HG03095 (cell line): ENCODE data around the gene CRYBA1.
"Not testable (repeated sequence)": the region's sequence is repeated elsewhere in the genome, so short reads cannot be mapped to it uniquely, and the experiment has no call there.

Source experiments
- ATAC-seq: cut with Tn5 transposase; IDR thresholded peaks from one replicate; pipeline ENCODE4 v1.9.1; 2021; ENCODE audit warnings: moderate library complexity; ENCODE audit not compliant: unreplicated experiment

Gene CRYBA1

GRCh38 chr17:29237476-29238132 lies 9.1 kb upstream of the CRYBA1 start:
- no peak for ATAC-seq

GRCh38 chr17:29238133-29238850 lies 8.4 kb upstream of the CRYBA1 start:
- ATAC-seq = no peak

- no peak for ATAC-seq
These were observed 6.2 kb upstream of the CRYBA1 start for GRCh38 chr17:29240477-29240876.

DNA sequence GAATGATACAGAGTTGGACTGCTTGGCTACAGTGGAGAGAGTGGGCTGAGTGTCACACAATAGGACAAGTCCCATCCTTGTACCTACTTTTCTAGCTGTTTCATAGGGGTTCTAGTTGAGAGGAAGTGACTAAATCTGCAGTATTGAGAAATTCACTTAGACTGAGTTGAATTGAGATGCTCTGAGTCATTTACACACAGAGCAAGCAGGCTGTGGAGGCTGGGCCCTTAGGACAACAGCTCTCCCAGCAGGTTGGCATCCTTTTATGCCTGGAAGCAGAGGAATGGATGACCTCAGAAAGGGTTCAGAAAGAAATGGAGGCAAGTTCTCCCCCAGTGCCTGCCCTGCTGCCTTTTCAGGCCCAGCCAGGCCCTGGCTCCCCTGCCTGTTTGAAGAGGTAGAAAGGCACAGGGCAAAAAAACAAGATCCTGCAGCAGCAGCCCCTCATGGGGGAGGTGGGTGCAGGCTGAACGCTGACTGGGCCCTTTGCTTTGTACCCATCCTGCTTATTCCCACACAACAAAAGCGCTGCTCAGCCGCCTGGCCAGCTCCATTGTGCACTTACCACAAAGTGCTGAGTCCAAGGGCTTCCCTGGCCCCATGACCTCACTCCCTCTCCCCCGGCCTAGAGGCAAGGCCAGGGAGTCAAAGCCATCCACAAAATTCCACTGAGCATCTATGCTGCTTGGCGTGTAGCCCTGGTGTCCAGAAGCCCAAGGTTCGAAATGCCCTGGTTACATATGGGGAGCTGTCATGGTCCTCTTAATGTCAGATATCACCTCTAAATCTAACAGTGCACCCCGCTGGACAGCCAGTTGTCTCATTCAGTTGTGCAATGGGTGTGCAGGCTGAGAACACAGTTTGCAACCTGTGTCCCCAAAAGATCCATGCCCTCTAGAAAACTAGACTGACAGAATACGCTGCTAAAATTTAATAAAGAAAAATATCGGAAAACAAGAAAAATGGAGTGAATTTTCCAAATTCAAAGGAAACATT lies 5.4 kb upstream of the CRYBA1 start:
- no peak for ATAC-seq

- no peak for ATAC-seq
These were observed 4.6 kb upstream of the CRYBA1 start for GRCh38 chr17:29242051-29242450.

- ATAC-seq = no peak
These were observed 3.9 kb upstream of the CRYBA1 start for GRCh38 chr17:29242790-29243189.

- no peak for ATAC-seq
These were observed 2.9 kb upstream of the CRYBA1 start for GRCh38 chr17:29243792-29244191.

DNA sequence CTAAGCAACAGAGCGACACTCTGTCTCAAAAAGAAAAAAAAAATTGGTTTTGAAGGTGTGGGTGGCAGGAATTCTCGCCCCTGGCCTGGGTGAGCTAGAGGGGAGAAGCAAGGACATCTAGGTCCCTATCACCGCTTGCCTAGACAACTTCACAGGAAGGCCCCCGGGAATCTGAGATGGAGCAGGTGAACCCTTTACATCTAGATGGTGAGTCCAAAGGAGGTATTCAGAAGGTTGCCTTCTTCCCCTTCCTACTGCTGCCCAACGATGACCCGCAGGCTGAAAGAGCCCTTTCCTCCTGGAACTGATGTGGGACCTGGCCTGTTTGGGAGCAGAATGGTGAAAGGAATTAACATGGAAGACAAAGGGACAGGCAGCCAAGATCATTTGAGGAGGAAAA lies 1.3 kb upstream of the CRYBA1 start:
- no peak for ATAC-seq

GRCh38 chr17:29247219-29247618 lies 560 bp downstream of the CRYBA1 start:
- no peak for ATAC-seq

DNA sequence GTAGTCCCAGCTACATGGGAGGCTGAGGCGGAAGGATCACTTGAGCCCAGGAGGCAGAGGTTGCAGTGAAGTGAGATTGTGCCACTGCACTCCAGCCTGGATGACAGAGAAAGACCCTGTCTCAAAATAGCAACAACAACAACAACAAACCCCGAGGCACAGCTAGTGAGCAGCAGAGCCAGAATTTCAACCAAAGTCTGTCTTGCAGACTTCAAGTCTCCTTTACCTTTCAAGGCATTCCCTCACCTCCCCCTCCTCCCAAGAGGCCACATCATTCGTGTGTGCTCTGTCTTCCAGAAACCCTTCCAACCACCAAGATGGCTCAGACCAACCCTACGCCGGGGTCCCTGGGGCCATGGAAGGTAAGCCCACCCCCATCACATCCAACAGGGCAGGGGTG lies 2.2 kb downstream of the CRYBA1 start:
- no peak for ATAC-seq

DNA sequence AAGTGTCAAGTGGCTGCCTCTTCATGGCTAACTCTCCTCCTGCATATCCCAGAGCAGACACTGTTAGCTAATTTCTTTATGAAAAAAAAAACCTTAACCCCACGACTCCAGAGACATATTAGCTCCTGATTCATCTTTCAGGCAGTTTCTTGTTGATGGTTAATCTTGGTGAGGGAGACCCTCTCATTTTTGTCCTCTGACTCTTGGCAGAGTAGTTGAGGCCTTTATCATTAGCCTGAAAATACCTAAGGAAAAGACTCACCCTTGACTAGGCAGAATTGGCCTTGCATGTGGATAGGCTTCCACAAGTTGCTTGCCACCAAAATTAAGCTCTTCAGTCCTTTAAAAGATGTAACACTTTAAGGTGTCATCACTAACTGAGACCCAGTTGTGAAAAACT lies 4.0 kb downstream of the CRYBA1 start:
- no peak for ATAC-seq

- no peak for ATAC-seq
These were observed 4.5 kb downstream of the CRYBA1 start for GRCh38 chr17:29251184-29251583.

DNA sequence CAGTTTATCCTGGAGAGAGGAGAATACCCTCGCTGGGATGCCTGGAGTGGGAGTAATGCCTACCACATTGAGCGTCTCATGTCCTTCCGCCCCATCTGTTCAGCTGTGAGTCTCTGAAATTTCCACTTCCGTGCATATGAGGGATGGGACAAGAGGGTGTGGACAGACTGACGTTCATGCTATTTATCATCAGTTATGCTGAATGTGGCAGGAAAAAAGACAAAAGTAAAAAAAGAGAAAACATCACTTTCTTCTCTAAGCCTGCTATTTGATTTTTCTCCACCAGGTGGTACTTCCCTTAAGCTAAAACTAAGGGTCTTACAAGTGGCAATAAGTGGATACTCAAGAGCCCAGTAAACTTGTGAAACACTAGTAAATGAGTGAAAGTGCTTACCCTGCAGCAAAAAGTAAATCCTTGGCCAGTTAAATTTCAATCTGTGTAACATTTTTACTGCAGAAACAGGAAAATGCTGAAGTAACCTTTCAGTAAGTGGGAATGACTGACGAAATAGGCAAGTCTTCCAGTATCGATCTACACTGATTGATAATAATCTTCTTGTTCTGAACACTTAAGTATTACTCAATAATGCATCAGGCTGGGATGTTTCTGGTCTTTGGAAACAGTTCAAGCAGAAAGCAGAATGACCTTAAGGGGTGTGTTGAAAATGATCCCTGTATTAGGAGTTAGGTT lies 5.6 kb downstream of the CRYBA1 start:
- ATAC-seq = no peak

- ATAC-seq = no peak
These were observed 6.4 kb downstream of the CRYBA1 start for GRCh38 chr17:29253037-29253436.

DNA sequence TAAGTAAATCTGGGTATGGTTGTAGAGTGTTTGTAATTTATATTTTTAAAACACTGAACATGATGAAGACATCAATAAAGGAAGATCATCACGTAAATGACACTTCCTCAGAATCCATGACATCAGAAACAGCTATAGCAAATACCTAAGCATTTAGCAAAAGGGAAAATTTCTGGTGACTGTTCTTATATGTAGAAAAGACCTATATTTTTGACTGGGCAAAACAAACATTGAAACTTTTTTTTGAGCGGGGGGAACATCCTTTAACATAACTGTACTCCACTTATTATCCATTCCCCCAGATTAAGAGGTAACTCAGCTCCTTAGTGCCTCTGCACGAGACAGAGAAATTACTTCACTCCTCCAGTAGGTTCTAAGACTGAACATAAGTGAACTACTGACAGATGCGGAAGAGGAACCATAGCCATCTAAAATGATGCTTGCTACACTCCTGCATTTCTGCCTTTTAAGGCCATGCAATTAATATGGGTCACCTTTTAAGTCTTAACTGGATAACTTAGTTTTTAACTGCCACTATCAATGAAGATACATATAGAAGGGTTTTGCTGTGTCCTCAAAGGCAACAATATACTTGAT lies 9.4 kb downstream of the CRYBA1 start:
- no peak for ATAC-seq

- no peak for ATAC-seq
These were observed 10.2 kb downstream of the CRYBA1 start for GRCh38 chr17:29256735-29257466.

- no peak for ATAC-seq
These were observed 11.1 kb downstream of the CRYBA1 start for GRCh38 chr17:29257756-29258155.

- ATAC-seq = no peak
These were observed 17.3 kb downstream of the CRYBA1 start for GRCh38 chr17:29263916-29264315.

GRCh38 chr17:29271980-29272379 lies 25.3 kb downstream of the CRYBA1 start:
- not testable (repeated sequence) for ATAC-seq

DNA sequence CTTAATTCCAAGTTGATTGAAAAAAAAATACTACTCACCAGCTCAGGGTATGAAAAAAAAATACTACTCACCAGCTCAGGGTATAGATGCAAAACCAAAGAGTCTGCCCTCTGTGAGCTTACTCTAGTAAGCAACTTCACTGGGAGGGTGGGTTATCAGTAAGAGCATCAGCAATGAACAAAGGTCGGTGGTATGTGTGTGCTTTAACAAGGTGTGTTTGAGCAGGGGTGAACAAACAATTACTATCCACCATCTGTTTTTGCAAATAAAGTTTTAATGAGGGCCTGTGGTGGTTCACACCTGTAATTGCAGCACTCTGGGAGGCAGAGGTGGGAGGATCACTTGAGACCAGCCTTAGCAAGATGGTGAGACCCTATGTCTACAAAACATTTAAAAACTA lies 27.3 kb downstream of the CRYBA1 start:
- ATAC-seq = no peak
